Stomach (tissue), 4 donors: ENCODE results near the gene RBPMS2.

ENCODE experiments used
- EP300 ChIP-seq: sonication (generic); formaldehyde crosslinking; IDR thresholded peaks from one replicate; pipeline ENCODE4 v1.6.1; 2017; ENCODE audit warnings: antibody characterized with exemption
- POLR2A ChIP-seq, 4 donors: fragments of 450-650 bp; IDR thresholded peaks; one replicate each; pipeline ENCODE4 v1.6.1; 2016; ENCODE audit warnings: antibody characterized with exemption in 4 of 4, control low read depth in 2 of 4, mild to moderate bottlenecking in 1 of 4, moderate library complexity in 1 of 4
- POLR2AphosphoS5 ChIP-seq, 3 donors: sonication (generic); formaldehyde crosslinking; IDR thresholded peaks; one replicate each; pipeline ENCODE4 v1.6.1; 2016; ENCODE audit warnings: antibody characterized with exemption in 3 of 3
- TF ChIP-seq, protein P1 (sequence below), 7 experiments: fragments of 450-650 bp in 4 of 7; fragments of 200-600 bp in 3 of 7; sonication (generic) in 3 of 7; IDR thresholded peaks; one replicate each; pipeline ENCODE4 v1.5.1; 2016 to 2019; ENCODE audit warnings: antibody characterized with exemption in 7 of 7, control low read depth in 2 of 7, mild to moderate bottlenecking in 1 of 7

DNA sequence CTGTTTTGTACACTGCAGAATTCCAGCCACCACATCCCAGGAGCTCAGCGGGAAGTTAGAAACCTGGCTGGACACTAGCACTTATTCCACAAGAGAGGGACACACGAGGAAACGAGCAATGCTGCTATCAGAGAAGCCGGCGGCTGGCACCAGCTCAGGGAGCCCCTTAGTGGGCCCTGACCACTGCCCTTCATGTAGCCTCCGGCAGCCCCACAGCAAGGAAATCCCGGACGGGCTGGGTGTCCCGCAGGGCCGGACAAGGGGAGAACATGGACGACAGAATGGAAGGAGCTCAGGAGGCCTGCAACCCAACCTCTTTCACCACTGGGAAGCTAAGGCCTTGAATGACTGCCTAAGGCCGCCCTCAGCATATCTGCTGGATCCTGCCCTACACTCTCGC, 32.5 kb downstream of the RBPMS2 start:
- TF ChIP-seq, protein P1, sequence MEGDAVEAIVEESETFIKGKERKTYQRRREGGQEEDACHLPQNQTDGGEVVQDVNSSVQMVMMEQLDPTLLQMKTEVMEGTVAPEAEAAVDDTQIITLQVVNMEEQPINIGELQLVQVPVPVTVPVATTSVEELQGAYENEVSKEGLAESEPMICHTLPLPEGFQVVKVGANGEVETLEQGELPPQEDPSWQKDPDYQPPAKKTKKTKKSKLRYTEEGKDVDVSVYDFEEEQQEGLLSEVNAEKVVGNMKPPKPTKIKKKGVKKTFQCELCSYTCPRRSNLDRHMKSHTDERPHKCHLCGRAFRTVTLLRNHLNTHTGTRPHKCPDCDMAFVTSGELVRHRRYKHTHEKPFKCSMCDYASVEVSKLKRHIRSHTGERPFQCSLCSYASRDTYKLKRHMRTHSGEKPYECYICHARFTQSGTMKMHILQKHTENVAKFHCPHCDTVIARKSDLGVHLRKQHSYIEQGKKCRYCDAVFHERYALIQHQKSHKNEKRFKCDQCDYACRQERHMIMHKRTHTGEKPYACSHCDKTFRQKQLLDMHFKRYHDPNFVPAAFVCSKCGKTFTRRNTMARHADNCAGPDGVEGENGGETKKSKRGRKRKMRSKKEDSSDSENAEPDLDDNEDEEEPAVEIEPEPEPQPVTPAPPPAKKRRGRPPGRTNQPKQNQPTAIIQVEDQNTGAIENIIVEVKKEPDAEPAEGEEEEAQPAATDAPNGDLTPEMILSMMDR (IDR thresholded peaks at IDR 0.05): no peak
- TF ChIP-seq POLR2A (IDR thresholded peaks at IDR 0.05): no peak
- TF ChIP-seq POLR2AphosphoS5 (IDR thresholded peaks at IDR 0.05): no peak
- no peak for TF ChIP-seq EP300
